K562 (cell line): ENCODE measurements around the gene FAM111B. TPM values are rescaled to one million over a fixed set of nuclear protein-coding genes. Genes with fewer than 3 reads are reported as not detected.

Experiments used
- NR0B1 ChIP-seq: fragments of 450-650 bp; IDR thresholded peaks from one replicate; pipeline ENCODE4 v1.6.1; 2018; ENCODE audit warnings: mild to moderate bottlenecking, moderate library complexity; ENCODE audit not compliant: partially characterized antibody
- SMAD3 ChIP-seq: fragments of 450-650 bp; formaldehyde crosslinking; conservative IDR thresholded peaks from 2 replicates; pipeline ENCODE4 v1.4.0; 2020; ENCODE audit warnings: mild to moderate bottlenecking
- ZBTB11 ChIP-seq, 3 experiments: fragments of 200-800 bp in 1 of 3; fragments of 250-450 bp in 1 of 3; fragments of 450-650 bp in 1 of 3; sonication (Bioruptor Pico) in 1 of 3; sonication (Bioruptor generic) in 1 of 3; formaldehyde crosslinking in 1 of 3; IDR thresholded peaks; 2 replicates each; pipeline versions ENCODE4 v1.6.1 to v1.8.0; 2016 to 2022; ENCODE audit warnings: mild to moderate bottlenecking in 2 of 3, missing genetic modification characterization in 2 of 3, missing compliant biosample characterization in 1 of 3, moderate library complexity in 1 of 3
- ZNF407 ChIP-seq: fragments of 450-650 bp; IDR thresholded peaks from 2 replicates; pipeline ENCODE4 v1.6.1; 2016; ENCODE audit warnings: low read depth
- polyA plus RNA-seq, 8 experiments: library from polyadenylated mRNA; depleted of rRNA in 4 of 8; stranded (reverse) in 5 of 8; unstranded in 3 of 8; fragments of >200 nt; fragmentation: Nextera tagmentation in 2 of 8; fragmentation: Illumina TruSeq in 1 of 8; extraction: Ambion mirVana in 2 of 8; extraction: Trizol in 1 of 8; gene quantifications; 2 replicates each; pipeline versions ENCODE4 v1.2.1 to v1.2.3, GENCODE V29; 2011 to 2014; ENCODE audit warnings: inconsistent platforms in 1 of 8, missing spikeins in 1 of 8
- total RNA-seq, 7 experiments: library from RNA; depleted of rRNA in 6 of 7; stranded (reverse); fragments of >200 nt in 6 of 7; fragmentation: Illumina TruSeq in 2 of 7; extraction: Trizol in 2 of 7; gene quantifications; 2 replicates each; pipeline versions ENCODE4 v1.2.1 to v1.2.3, GENCODE V29; 2011 to 2021; ENCODE audit warnings: low replicate concordance in 1 of 7

Gene FAM111B
- total and polyA plus RNA-seq, 9 of the 15 experiments (the other 6 are each of a cell fraction or from before 2014, with no cell fraction given), result 0.01 to 0.33 (median 0.06) TPM; not detected in 5

- TF ChIP-seq NR0B1, result no peak
- TF ChIP-seq ZBTB11 (CRISPR knock-in tag; IDR thresholded peaks at IDR 0.05), result no peak
- TF ChIP-seq ZNF407, result no peak
- no peak for TF ChIP-seq SMAD3 (CRISPR knock-in tag)
Measured at GRCh38 chr11:59106363-59107336, at the start of gene FAM111B (continued).
